Parathyroid adenoma (tissue), 2 donors: ENCODE results near the gene HMGN3.

Experiments used
- H2AFZ ChIP-seq: fragments of 300-600 bp; sonication (generic); one replicate; pipeline ENCODE4 v1.7.0; 2017; ENCODE audit warnings: antibody characterized with exemption, mild to moderate bottlenecking
- H3K27ac ChIP-seq: fragments of 300-600 bp; sonication (generic); one replicate; pipeline ENCODE4 v1.7.0; 2017
- H3K27me3 ChIP-seq: fragments of 300-600 bp; sonication (generic); one replicate; pipeline ENCODE4 v1.7.0; 2017; ENCODE audit warnings: low read length; ENCODE audit not compliant: control insufficient read depth, insufficient read depth
- H3K36me3 ChIP-seq: fragments of 300-600 bp; sonication (generic); one replicate; pipeline ENCODE4 v1.7.0; 2017; ENCODE audit warnings: low read length; ENCODE audit not compliant: control insufficient read depth, insufficient read depth
- H3K4me1 ChIP-seq: fragments of 300-600 bp; sonication (generic); one replicate; pipeline ENCODE4 v1.7.0; 2017; ENCODE audit warnings: control low read depth
- H3K4me2 ChIP-seq: fragments of 300-600 bp; sonication (generic); one replicate; pipeline ENCODE4 v1.7.0; 2017; ENCODE audit warnings: low read length
- H3K4me3 ChIP-seq: fragments of 300-600 bp; sonication (generic); one replicate; pipeline ENCODE4 v1.7.0; 2017; ENCODE audit warnings: low read depth, low read length
- H3K79me2 ChIP-seq: fragments of 300-600 bp; sonication (generic); one replicate; pipeline ENCODE4 v1.7.0; 2017; ENCODE audit warnings: control low read depth
- H3K9ac ChIP-seq: fragments of 300-600 bp; sonication (generic); one replicate; pipeline ENCODE4 v1.7.0; 2017; ENCODE audit warnings: mild to moderate bottlenecking
- H3K9me3 ChIP-seq: fragments of 300-600 bp; sonication (generic); one replicate; pipeline ENCODE4 v1.7.0; 2017; ENCODE audit warnings: low read length; ENCODE audit not compliant: control insufficient read depth
- TF ChIP-seq, protein P1 (sequence below): fragments of 300-600 bp; sonication (generic); IDR thresholded peaks from one replicate; pipeline ENCODE4 v1.7.0; 2017; ENCODE audit warnings: antibody characterized with exemption, mild to moderate bottlenecking
- donor health status: primary hyperparathyroidism.

Gene HMGN3

DNA sequence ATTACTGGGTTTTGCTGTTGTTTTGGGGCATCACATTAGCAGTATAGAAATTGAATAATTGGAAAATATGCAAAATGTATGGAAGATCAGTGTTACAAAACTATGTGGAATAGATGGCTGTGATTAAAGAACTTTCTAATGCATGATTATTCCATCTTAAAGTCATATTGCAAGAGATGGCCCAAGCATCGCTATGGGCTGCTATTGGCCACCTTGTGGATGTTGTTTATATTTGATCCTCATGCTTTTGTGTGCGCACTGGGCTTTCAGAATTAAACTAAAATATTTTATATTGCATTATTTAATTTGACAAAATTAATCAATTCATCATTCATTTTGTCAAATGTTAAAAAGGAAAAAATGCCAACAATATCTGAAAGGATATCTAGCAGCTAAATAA lies 16.1 kb upstream of the HMGN3 start:
- Histone ChIP-seq H3K27ac (no peak overlapping the region), H3K4me2 (no peak overlapping the region), H3K79me2 (no peaks in the 10 kb centered on the region), H2AFZ (no peak overlapping the region), H3K4me1 (no peaks in the 10 kb centered on the region), H3K4me3 (no peak overlapping the region), H3K9ac (no peak overlapping the region), H3K27me3 (no peaks in the 10 kb centered on the region), H3K36me3 (no peaks in the 10 kb centered on the region), H3K9me3 (no peaks in the 10 kb centered on the region)
- TF ChIP-seq, protein P1, sequence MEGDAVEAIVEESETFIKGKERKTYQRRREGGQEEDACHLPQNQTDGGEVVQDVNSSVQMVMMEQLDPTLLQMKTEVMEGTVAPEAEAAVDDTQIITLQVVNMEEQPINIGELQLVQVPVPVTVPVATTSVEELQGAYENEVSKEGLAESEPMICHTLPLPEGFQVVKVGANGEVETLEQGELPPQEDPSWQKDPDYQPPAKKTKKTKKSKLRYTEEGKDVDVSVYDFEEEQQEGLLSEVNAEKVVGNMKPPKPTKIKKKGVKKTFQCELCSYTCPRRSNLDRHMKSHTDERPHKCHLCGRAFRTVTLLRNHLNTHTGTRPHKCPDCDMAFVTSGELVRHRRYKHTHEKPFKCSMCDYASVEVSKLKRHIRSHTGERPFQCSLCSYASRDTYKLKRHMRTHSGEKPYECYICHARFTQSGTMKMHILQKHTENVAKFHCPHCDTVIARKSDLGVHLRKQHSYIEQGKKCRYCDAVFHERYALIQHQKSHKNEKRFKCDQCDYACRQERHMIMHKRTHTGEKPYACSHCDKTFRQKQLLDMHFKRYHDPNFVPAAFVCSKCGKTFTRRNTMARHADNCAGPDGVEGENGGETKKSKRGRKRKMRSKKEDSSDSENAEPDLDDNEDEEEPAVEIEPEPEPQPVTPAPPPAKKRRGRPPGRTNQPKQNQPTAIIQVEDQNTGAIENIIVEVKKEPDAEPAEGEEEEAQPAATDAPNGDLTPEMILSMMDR, result no peak

DNA sequence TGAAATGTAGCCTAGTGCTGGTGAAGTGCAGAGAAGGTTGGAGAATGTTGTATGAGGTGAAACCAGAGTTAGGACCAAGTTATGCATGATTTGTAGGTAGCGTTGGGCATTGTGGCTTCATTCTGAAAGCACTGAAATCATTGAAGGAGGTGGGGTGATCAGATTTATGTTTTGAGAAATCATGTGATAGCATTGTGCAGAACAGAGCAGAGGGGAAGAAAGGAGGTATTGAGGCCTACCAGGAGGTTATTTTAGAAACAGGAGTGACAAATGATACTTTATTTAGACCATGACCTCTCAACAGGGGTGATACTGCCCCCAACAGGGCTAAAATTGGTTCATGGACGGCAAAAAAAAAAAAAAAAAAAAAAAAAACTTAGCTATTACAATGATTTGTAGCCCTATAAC lies 15.6 kb upstream of the HMGN3 start:
- Histone ChIP-seq H3K9me3 (no peaks in the 10 kb centered on the region), H3K9ac (no peak overlapping the region), H3K79me2 (no peaks in the 10 kb centered on the region), H3K4me2 (no peak overlapping the region), H3K27ac (no peak overlapping the region), H2AFZ (peak overlapping the region; percentile 6), H3K36me3 (no peaks in the 10 kb centered on the region), H3K4me3 (no peak overlapping the region), H3K27me3 (no peaks in the 10 kb centered on the region), H3K4me1 (no peaks in the 10 kb centered on the region)
- TF ChIP-seq, protein P1, result no peak

DNA sequence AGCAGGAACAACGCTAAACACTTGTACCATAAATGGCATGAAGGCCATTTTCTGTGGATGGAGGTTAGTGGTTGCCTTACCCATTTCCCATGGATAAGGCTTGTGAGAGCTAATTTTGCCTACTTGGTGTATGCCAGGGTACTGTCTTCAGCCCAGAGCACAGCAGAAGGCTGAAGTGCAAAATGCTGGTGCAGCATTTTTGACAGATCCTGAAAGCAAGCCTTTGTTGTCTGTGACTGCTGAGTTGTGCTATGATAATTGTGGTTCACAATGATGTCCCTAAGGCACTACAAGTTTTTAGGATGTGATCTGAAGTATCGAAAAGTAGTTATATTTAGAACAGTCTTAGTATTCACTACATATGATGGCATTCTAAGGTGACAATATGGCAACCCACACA lies 14.7 kb upstream of the HMGN3 start:
- Histone ChIP-seq H3K9me3 (no peaks in the 10 kb centered on the region), H3K79me2 (no peaks in the 10 kb centered on the region), H3K9ac (no peak overlapping the region), H3K4me3 (no peak overlapping the region), H3K36me3 (no peaks in the 10 kb centered on the region), H3K4me1 (no peaks in the 10 kb centered on the region), H3K4me2 (no peak overlapping the region), H3K27ac (no peak overlapping the region), H3K27me3 (no peaks in the 10 kb centered on the region), H2AFZ (no peak overlapping the region)
- TF ChIP-seq, protein P1, result no peak

DNA sequence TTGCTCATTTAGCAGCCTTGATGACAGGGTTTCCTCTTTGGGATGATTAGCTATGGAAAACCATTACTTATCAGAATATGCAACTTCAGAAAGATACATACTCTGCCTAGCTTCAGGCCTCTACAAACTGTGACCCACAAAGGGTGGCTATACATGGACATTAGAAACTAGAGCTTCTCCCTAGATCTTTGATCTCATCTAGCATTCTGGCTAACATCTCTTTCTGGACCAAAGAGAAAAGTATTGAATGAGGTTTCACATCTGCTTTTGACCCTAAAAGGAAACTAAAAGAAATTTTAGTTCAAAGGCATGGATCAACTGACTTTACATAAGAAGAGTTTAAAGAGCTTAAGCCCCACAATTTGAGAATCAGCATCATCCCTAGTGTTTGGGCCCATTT lies 12.4 kb upstream of the HMGN3 start:
- Histone ChIP-seq H3K9ac (no peak overlapping the region), H3K79me2 (no peaks in the 10 kb centered on the region), H3K4me3 (no peak overlapping the region), H3K9me3 (no peaks in the 10 kb centered on the region), H3K27me3 (no peaks in the 10 kb centered on the region), H3K27ac (no peak overlapping the region), H3K4me1 (no peaks in the 10 kb centered on the region), H3K4me2 (no peak overlapping the region), H3K36me3 (no peaks in the 10 kb centered on the region), H2AFZ (no peak overlapping the region)
- TF ChIP-seq, protein P1, result no peak

DNA sequence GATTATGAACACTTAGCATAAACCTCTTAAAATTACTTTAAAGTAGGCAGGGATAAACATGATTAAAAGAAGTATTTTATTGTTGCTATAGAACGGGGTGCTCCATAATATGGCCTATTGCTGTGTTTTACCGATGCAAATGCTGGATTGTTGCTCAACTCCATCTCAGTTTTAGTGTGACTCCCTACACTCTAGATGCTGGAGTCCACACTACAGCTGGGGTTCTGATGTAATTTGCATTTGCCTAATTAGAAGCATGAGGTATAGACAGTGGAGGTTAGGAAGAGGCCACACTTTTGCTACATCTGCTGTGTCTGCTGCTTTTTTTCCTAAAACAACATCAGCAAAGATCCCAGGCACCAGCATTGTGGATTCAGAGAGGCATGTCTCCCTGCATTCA lies 6.7 kb upstream of the HMGN3 start:
- H2AFZ ChIP-seq, result no peak overlapping the region
- TF ChIP-seq, protein P1, result no peak
- no peaks in the 10 kb centered on the region for H3K36me3 ChIP-seq
- no peaks in the 10 kb centered on the region for H3K27me3 ChIP-seq
- no peak overlapping the region for H3K27ac ChIP-seq
- no peak overlapping the region for H3K4me2 ChIP-seq
- H3K79me2 ChIP-seq, result no peaks in the 10 kb centered on the region
- H3K4me3 ChIP-seq, result no peak overlapping the region
- peaks cover 7% of the 10 kb centered on the region for H3K4me1 ChIP-seq
- H3K9me3 ChIP-seq, result no peaks in the 10 kb centered on the region
- no peak overlapping the region for H3K9ac ChIP-seq
